Breast epithelium (tissue), 4 donors: ENCODE data around the gene NLRP6. TPM values are rescaled to one million over a fixed set of nuclear protein-coding genes. Genes with fewer than 3 reads are reported as not detected.
"Not testable (repeated sequence)": the region's sequence is repeated elsewhere in the genome, so short reads cannot be mapped to it uniquely, and the experiment has no call there.

Experiments
- DNase-seq, 2 donors: peaks; one replicate each; pipeline ENCODE4 v3.0.0-alpha.2; 2019; ENCODE audit warnings: low spot score in 2 of 2
- H3K27ac ChIP-seq, 2 donors: fragments of 200-600 bp; sonication (generic) in 1 of 2; one replicate each; pipeline ENCODE4 v1.5.1; 2016 to 2019; ENCODE audit warnings: mild to moderate bottlenecking in 1 of 2
- H3K27me3 ChIP-seq, 2 donors: fragments of 200-600 bp; sonication (generic) in 1 of 2; one replicate each; pipeline versions ENCODE4 v1.5.1 to v1.6.0; 2017 to 2019; ENCODE audit warnings: control low read depth in 1 of 2, mild to moderate bottlenecking in 1 of 2
- H3K36me3 ChIP-seq: fragments of 200-600 bp; one replicate; pipeline ENCODE4 v1.5.1; 2019
- H3K4me1 ChIP-seq, 2 donors: fragments of 200-600 bp; sonication (generic); one replicate each; pipeline ENCODE4 v1.5.1; 2016 to 2019; ENCODE audit warnings: control low read depth in 1 of 2
- H3K4me3 ChIP-seq, 3 donors: fragments of 200-600 bp; sonication (generic); 1 replicate in 2 of 3; 2 replicates in 1 of 3; pipeline ENCODE4 v1.5.1; 2016 to 2019; ENCODE audit warnings: mild to moderate bottlenecking in 3 of 3, moderate library complexity in 2 of 3
- H3K9me3 ChIP-seq, 2 donors: fragments of 200-600 bp; sonication (generic) in 1 of 2; one replicate each; pipeline ENCODE4 v1.5.1; 2016 to 2019; ENCODE audit warnings: control low read depth in 1 of 2
- CTCF ChIP-seq, 3 donors: fragments of 450-650 bp; IDR thresholded peaks; one replicate each; pipeline ENCODE4 v1.5.1; 2016 to 2017; ENCODE audit warnings: antibody characterized with exemption in 3 of 3, mild to moderate bottlenecking in 3 of 3, moderate library complexity in 3 of 3
- POLR2A ChIP-seq: fragments of 450-650 bp; IDR thresholded peaks from one replicate; pipeline ENCODE4 v1.6.1; 2016; ENCODE audit warnings: antibody characterized with exemption, mild to moderate bottlenecking, moderate library complexity
- POLR2AphosphoS5 ChIP-seq, 3 donors: sonication (generic); formaldehyde crosslinking; IDR thresholded peaks; one replicate each; pipeline ENCODE4 v1.6.1; 2017; ENCODE audit warnings: antibody characterized with exemption in 3 of 3
- intact Hi-C: fragments of 100-400 bp; cut with DNase I; formaldehyde crosslinking; loops from one replicate; pipeline ENCODE4 v1.15.1; 2023; ENCODE audit warnings: low total_unique reads
- total RNA-seq, 3 donors: library from RNA; depleted of rRNA; stranded (reverse); fragments of >200 nt; gene quantifications; one replicate each; pipeline ENCODE4 v1.1.0, GENCODE V29; 2016

Gene NLRP6
- total RNA-seq, 3 donors from 2014 or later, result 0.59 to 3.7 (median 2.0) TPM

GRCh38 chr11:332651-333480 lies 54.7 kb downstream of the NLRP6 start:
- intact Hi-C loops, result no loop called here
- DNase-seq, result peak in 1 of 2 donors; percentile 36
- Histone ChIP-seq H3K27me3 (no peaks in the 10 kb centered on the region), H3K4me3 (no peak overlapping the region), H3K9me3 (no peaks in the 10 kb centered on the region), H3K36me3 (no peaks in the 10 kb centered on the region), H3K27ac (no peak overlapping the region), H3K4me1 (no peaks in the 10 kb centered on the region)
- TF ChIP-seq CTCF (IDR thresholded peaks at IDR 0.05) (no peak), POLR2AphosphoS5 (IDR thresholded peaks at IDR 0.05) (no peak), POLR2A (no peak)

GRCh38 chr11:333616-334263 lies 55.5 kb downstream of the NLRP6 start:
- H3K9me3 ChIP-seq, H3K36me3 ChIP-seq, H3K4me1 ChIP-seq, H3K4me3 ChIP-seq, H3K27me3 ChIP-seq, intact Hi-C loops: not testable (repeated sequence)
- DNase-seq, result peak in 1 of 2 donors; percentile 3
- peak overlapping the region in 1 of 2 donors; percentile 68 for H3K27ac ChIP-seq

GRCh38 chr11:334264-334994 lies 56.2 kb downstream of the NLRP6 start:
- Histone ChIP-seq H3K4me1 (no peaks in the 10 kb centered on the region), H3K27me3 (no peaks in the 10 kb centered on the region), H3K36me3 (no peaks in the 10 kb centered on the region), H3K9me3 (no peaks in the 10 kb centered on the region), H3K4me3 (no peak overlapping the region), H3K27ac (peak overlapping the region in 1 of 2 donors; percentile 68)
- intact Hi-C loops, result no loop called here
- no peak for TF ChIP-seq POLR2AphosphoS5 (IDR thresholded peaks at IDR 0.05)
- no peak for TF ChIP-seq POLR2A
- no peak for TF ChIP-seq CTCF (IDR thresholded peaks at IDR 0.05)
- peak in 1 of 2 donors; percentile 24 for DNase-seq

Other genes with a start within 250 kb of the NLRP6 start
- not detected for gene SCGB1C1, start 85.3 kb upstream of the NLRP6 start, total RNA-seq
- 10 to 100 TPM; 25.6 to 30.4 (median 28.5) TPM for gene BET1L, start 71.0 kb upstream of the NLRP6 start, total RNA-seq
- 10 to 100 TPM; 76.5 to 90.8 (median 77.0) TPM for gene RIC8A, start 70.7 kb upstream of the NLRP6 start, total RNA-seq
- 10 to 100 TPM; 17.3 to 21.4 (median 19.3) TPM for gene SIRT3, start 42.1 kb upstream of the NLRP6 start, total RNA-seq
- gene PSMD13, start 41.4 kb upstream of the NLRP6 start, total RNA-seq, result 100 to 1,000 TPM in 2 of 3 donors, 10 to 100 TPM in 1; 96.0 to 114 (median 106) TPM
- 10 to 100 TPM; 13.0 to 63.9 (median 37.3) TPM for gene PGGHG, start 10.7 kb downstream of the NLRP6 start, total RNA-seq
- not detected for gene IFITM5, start 21.1 kb downstream of the NLRP6 start, total RNA-seq
- 100 to 1,000 TPM in 2 of 3 donors, 10 to 100 TPM in 1; 81.4 to 404 (median 129) TPM for gene IFITM2, start 29.4 kb downstream of the NLRP6 start, total RNA-seq
- 100 to 1,000 TPM; 129 to 321 (median 142) TPM for gene IFITM1, start 35.6 kb downstream of the NLRP6 start, total RNA-seq
- 100 to 1,000 TPM; 158 to 361 (median 195) TPM for gene IFITM3, start 42.5 kb downstream of the NLRP6 start, total RNA-seq
- gene B4GALNT4, start 91.1 kb downstream of the NLRP6 start, total RNA-seq, result 10 to 100 TPM in 1 of 3 donors, 1 to 10 TPM in 1, under 1 TPM in 1; 0.48 to 11.3 (median 8.2) TPM
- 10 to 100 TPM in 2 of 3 donors, under 1 TPM in 1; 0.32 to 60.9 (median 36.7) TPM for gene PKP3, start 115.8 kb downstream of the NLRP6 start, total RNA-seq
- 10 to 100 TPM; 37.3 to 49.8 (median 46.5) TPM for gene SIGIRR, start 136.6 kb downstream of the NLRP6 start, total RNA-seq
- gene ANO9, start 163.6 kb downstream of the NLRP6 start, total RNA-seq, result 10 to 100 TPM in 1 of 3 donors, 1 to 10 TPM in 1, under 1 TPM in 1; 0.32 to 14.2 (median 9.8) TPM
- 10 to 100 TPM; 23.8 to 53.7 (median 33.1) TPM for gene PTDSS2, start 171.9 kb downstream of the NLRP6 start, total RNA-seq
- gene RNH1, start 228.8 kb downstream of the NLRP6 start, total RNA-seq, result 100 to 1,000 TPM; 139 to 249 (median 209) TPM